Activated T-cell treated with anti-CD3 and anti-CD28 coated beads, Interleukin-2, amount 50 U/mL, for 48 hours (primary cell): ENCODE data around the gene SULT4A1.

Experiments used
- DNase-seq, 2 experiments: peaks; one replicate each; pipeline ENCODE4 v3.0.0-alpha.2; 2020

Gene SULT4A1

DNA sequence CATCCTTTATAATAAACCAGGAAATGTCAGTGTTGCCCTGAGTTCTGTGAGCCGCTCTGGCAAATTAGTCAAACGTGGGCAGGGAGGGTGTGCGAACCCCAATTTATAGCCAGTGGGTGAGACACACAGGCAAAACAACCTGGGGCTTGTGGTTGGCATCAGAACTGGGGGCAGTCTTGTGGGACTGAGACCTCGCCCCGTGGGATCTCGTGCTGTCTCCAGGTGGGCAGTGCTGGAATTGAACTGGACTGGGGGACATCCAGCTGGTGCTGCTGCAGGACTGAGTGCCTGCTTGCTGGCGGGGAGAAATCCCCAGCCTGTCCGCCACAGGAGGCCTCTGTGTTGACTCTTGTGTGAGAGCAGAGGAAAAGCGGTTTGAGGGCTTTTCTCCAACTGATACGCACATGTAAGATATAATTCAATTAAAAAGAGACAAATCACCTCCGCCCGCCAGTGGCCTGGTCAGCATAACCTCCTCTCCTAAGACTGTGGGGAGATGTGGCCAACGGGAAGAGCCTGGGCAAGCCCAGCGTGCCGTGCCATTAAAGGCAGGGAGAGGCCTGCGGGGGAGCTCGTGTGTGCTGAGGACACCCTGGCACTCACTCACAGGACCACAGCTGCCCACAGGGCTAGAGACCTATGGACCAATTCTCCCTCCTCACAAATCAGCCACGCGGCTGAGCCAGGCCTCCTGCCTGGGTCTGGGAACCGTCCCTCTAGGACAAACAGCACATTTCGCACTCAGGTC lies 18.4 kb downstream of the SULT4A1 start:
- DNase-seq, result no peak

DNA sequence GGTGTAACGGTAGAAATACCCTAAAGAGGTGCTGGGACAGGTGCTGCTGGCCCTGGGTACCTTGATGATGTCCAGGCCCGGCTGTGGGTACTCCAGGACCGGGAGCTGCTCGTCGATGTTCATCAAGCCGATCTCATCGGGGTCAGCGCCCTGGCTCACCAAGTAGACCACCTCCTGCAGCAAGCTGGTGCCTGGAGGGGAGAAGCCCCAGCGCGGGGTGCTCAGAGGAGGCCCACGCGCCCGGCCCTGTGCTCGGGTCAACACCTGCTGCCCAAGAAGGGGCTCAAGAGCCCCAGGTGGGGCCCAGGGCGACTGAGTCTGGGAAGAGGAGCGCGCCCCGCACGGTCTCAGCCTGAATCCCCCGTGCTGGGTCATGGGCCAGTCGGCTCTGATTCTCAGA lies 20.6 kb downstream of the SULT4A1 start:
- no peak for DNase-seq

DNA sequence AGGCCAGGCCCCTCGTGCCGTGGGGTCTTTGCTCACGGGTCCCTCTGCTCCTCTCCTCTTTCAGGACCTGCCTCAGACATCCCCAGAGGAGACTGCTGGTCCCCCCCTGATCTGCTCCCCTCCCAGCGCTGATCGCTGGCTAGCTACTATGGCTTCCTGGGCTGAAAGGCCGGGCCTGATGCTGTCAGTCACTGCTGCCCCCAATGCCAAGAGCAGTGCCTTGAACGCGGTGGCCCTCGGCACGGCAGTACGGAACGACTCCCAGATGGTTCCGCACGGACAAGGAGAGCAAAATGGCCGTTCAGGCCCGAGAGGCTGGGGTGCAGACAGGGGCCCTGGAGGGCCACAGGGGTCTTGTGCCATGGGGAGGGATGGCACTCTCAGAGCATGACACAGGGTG lies 21.5 kb downstream of the SULT4A1 start:
- DNase-seq, result no peak

DNA sequence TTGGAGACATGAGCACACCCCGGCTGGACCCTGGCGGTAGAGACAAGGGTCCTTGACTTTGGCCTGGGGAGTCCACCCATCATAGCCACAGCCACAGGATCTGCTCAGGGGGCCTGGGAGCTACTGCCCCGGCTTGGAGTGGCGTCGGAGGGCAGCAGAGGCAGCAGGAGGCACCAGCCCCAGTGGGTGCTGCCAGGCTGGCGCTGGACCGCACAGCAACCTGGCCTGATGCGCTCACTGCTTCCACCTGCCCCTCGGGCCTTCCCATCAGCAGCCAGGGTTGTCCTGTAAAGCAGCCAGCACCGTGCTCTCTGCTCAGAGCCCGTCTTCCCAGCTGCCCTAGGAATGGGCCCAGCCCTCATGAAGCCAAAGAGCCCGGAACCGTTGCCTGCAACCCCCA lies 21.9 kb downstream of the SULT4A1 start:
- DNase-seq, result no peak

DNA sequence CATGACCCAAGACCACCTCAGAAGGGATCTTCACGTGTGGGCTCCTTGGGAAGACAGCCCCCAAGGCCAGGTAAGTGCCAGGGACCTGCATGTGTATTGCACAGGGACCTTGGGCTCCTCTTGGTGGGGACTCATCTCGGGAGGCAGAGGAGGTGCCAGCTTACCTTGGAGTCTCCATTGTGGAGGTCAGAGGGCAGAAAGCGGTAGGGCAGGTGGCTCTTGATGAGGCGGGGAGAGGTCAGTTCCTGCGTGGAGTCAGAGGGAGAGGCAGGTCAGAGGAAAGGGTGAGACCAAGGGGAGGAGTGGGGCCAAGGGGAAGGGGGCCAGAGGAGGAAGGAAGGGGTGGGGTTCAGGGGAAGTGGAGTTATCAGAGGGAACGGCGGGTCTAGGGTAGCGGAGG lies 22.5 kb downstream of the SULT4A1 start:
- no peak for DNase-seq

DNA sequence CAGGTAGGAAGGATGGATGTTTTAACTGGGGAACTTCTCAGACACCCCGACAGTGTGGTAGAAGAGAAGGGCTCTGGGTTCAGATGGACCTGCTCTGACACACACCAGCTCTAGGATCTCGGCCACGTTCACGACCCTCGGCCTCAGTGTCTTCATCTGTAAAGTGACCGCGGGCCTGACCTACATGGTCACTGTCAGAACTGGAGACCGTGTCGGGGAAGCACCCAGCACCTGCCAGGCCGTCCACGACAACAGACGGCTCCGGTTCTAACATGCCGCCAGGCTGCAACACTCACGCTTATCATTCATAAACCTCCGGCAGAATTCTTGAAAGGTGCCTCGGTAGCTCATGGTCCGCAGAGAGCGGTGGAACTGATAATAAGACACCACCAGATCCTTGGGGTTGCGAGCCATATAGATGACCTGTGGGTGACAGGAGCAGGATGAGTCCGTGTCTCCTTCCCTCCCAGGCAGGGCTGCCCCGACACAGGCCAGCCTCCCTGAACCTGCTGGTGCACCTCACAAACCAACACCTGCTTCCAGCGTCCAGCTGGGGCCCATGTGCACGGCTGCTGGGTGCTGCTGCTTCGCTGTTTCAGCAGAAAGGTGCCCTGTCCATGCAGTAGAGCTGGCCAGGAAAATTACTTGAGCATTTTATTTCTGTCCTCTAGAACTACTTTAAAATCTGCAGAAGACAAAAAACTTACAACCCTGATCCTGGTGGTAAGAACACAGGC lies 23.6 kb downstream of the SULT4A1 start:
- DNase-seq, result no peak

DNA sequence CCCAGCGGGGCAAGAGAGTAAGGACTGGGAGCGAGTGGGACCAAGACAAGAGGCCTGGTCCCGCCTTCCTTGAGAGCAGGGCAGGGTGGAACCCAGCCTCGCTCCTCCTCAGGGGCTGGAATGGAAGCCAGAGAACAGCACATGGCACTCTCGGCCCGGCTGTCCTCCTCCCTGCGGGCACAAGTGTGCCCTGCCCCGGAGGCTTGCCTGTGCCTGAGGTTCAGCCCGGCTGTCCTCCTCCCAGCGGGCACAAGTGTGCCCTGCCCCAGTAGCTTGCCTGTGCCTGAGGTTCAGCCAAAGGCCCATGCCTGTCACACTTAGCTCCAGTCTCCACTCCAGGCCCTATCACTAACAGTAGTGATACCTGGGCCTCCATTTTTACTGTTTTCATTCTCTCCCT lies 24.2 kb downstream of the SULT4A1 start:
- DNase-seq, result no peak

DNA sequence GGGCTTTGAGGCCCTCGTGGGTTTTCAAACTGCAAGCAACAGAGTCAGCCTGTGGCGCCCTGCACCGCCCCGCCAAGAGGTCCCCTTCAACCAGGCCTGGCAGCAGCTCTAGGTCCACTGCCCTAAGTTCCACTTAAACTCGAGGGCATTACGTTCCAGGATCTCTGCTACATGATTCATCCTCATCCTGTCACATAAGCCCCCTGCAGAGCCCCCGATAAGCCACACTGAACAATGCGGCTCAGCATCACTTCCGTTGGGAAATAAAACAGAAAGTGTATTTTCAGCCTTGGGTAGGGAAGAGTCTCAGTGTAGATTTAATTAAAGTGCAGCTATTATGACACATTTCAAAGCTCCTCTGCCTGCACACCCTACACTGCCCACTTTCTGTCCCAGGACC lies 24.6 kb downstream of the SULT4A1 start:
- DNase-seq, result no peak

DNA sequence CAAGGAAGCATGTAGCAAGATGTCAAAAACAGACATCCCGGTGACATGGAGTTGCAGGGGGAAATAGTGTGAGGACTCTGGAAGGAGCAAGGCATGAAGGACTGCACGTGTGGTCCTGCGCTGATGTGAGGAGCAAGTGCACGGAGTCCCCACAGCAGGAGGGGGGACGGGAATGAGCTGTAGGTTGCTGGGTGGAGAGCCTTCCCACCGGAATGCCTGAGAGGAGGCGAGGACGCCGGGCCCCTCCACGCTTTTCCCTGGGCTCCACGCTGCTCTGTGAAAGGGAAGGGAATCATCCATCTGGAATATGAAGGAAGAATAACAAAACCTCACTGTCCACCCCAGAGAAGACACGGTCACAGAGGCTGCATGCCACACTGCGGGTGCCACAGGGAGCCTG lies 26.6 kb downstream of the SULT4A1 start:
- DNase-seq, result no peak

DNA sequence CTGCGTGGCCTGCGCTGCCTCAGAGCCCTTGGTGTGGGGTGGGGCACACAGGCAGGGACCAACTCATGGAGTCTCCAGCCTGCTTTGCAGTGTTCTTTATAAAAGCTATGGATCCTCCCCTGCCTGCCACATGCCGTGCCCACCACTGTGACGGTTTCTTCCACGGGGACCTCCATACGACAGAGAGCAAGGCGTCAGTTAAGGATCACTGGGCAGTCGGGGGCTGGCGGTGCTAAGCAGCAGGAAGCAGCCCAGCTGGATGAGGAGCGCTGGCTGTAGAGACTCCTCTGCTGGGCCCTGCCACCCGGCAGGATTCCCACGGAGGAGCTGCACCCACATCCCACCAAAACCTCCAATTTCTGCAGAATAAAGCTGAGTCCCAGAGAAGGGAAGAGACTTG lies 27.1 kb downstream of the SULT4A1 start:
- no peak for DNase-seq

DNA sequence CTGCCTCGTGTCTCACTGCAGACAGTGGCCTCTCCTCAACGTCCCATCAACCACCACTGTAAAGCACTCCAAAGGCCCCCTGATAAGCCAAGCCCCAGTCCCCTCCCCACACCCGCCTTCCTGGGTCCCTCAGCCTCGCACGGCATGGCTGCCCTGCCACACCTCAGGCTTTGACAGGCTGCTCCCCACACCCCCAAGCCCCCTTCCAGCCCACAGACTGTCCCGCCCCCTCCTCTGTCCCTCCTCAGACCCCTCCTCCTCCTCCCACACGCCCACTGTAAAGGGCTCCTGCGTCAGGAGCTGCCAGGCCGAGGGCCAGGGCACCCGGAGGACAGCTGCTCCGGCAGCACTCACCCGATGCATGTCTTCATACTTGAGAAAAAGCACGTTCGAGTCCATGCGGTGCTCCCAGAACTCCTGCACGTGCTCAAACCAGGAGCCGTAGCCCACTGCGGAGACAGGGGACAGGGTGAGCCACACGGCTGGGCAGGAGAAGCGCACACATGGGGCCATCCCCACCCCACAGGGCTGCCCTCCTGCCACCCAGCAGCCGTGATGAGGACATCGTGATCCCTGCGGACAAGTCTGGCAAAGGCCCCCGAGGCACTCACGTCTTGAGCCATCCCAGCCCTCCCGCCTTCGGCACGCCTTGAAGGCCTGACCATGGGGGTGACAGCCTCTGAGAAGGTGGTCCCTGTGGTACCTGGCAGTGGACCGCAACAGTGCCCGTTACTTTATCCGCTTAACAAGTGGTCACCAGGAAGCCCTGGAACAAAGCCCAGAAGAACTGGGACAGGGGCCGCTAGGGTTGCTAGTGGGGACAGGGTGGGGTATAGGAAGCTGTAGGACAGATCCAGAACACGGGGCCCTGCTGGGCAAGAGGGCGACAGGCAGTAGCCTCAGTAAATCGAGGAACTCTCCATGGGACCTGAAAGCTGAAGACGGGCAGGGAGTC lies 28.8 kb downstream of the SULT4A1 start:
- no peak for DNase-seq

DNA sequence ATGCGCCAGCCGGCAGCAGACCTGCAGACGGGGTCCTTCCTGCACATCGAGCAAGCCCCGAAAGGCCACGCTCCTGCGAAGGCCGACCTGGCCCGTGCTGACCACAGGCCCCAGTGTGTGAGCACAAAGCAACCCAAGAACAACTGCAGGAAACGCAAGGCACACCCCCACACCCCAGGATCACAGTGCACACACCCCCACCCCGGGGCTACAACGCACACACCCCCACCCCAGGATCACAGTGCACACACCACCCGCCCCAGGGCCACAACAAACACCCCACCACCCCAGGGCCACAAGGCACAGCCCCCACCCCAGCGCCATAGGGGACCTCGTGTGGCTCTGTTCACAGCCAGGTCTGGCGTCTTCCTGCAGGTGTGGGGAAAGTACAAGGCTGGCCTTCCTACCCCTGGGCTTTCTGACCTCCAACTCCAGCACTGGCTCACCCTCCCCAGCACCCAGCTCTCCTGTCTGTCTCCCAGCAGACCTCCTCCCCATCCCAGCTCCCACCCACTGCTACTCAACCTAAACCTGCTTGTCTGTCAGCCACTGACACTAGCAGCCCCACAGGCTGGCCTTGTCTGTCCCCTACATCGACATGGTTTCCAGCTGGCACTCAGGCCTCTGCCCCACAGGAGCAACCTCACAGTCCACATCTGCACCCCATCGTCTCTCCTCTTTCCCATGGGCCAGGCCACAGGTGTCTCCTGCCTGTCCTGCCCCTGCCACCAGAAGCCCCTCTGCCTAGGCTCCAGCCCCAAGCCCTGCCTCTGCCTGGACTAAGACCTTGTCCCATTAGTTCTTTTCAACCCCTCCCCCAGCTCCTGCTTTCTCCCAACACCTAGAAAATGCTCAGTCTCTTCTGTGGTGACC lies 29.7 kb downstream of the SULT4A1 start:
- DNase-seq, result no peak

DNA sequence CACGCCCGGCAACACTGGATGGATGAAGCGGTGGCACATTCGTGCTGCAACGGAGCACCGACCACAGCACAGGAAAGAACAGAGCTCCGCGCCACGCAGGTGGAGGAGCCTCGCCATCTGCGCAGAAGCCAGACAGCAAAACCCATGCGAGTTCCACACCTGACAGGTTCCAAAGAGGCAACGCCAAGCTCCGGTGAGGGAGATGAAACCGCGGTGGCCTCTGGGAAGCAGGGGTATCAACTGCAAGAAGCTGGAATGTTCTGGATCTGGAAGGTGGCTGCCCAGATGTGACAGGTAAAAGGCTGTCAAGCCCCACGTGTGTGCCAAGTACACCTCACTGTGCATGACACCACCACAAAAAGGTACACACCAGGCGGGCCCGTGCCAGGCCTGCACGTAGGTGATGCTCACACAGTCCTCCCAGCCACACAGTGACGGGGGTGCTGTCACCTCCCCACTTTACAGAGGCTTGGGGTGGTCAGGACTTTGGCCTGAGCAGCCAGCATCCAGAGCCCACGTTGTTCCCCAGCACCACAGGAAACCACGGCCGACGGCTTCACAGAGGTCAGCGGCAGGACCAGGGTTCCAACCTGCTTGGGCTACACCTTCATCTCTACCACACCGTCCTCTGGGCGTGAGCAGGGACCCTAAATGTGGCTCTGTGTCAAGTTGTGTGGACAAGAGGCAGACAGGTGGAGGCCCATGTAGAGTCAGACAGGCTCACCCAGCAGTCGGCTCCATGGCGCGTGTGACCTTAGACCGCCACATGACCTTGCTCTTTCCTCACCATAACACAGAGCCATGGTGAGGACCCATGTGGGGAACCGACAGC lies 30.5 kb downstream of the SULT4A1 start:
- no peak for DNase-seq

DNA sequence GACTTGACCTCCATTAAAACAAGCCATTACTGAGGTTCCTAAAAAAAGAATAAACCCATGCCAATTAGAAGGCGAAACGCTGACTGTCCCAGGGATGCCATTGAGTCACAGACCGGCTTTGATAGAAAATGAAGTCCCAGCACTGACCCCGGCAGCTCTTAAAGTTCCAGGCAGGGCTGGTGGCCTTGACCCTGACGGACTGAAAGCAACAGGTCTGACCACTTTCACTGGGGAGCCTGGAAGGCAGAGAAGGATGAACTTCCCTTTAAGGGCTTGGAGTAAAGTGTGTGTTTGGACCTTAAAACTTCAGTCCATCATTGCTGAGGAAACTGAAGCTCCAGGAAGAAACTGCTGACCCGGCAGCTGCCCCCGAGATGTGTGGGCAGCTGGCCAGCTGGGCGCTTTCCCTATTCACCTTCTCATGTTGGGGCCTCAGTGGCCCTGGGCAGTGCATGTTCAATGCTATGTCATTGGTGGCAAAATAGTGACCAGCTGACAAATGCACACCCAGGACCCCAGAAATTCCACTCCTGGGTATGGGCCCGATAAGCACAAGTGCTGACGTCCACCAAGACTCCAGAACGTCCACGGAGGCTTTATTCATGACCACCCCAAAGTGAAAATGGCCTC lies 31.3 kb downstream of the SULT4A1 start:
- DNase-seq, result no peak

DNA sequence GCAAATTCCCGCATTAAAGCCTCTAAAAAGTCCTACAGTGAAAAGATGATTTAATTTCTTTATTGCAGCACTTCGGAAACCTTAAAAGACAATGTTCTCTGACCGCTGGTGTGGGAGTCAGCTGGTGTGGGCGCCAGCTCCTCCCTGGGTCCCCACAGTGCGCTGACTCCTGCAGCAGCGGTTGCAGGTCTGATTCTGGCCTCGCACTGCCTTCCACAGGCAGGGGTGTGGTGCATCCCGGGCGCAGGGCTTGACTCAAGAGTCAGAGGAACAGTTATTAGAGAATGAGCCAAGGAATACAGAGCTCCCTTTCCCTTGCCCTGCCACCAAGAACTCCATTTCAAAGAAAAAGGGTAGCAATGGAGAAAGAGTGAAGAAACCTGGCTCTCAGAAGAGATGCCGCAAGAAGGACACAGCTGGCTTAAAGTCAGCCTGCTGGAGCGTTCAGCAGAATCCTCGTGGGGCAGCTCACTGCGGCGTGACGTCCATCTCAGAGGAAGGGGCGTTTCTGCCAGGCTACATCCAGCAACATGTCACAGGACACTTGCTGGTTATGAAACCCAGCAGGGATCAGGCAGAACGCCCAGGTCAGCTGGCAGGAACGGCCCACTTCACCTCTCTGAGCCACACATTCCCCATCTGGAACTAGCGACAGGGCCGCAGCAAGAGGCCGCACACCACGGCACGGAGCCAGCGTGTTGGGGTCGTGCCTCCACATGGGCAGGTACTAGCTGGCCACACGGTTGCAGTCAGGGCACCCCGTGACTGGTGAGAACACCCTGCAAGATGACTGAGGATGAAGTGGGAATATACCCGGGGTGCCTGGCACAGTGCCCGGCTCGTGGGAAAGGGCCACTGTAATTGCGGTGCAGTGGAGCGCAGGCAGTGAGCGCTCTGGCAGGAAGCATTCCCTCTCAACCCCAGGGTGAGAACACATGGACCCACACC lies 32.1 kb downstream of the SULT4A1 start:
- no peak for DNase-seq

DNA sequence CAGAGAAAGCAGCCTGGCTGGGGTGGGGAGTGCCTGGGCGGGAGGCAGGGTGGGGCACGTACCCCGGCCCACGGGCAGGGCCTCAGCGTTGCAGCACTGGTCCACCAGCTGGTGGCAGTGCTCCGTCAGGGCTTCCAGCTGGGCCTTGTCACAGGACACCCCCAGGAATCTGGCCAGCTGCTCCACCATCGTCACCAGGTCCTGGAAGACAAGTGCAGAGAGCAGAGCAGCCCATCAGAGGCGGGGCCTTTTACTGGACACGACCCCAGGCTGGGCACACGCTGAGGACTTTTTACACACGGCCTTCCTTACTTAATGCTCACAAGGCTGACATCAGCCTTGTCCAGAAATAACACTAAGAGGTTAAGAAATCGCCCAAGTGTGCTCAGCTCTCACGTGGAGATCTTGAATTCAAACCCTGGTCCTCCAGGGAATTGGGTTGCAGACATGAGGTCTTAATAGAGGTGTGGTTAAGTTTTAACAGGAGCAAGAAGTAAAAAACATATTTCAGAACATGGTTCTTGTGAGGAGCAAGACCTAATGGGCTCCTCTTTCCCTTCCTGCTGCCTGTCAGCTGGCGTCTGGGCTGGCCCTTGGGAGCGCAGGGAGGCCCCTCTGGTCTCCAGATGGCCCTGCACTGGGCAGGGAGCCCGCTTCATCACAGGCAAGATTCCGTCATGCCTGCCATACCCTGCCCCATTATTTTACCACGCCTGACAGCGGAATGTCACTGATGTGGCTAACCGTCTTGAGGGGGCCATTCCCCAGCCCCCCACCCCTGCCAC lies 33.1 kb downstream of the SULT4A1 start:
- DNase-seq, result no peak

DNA sequence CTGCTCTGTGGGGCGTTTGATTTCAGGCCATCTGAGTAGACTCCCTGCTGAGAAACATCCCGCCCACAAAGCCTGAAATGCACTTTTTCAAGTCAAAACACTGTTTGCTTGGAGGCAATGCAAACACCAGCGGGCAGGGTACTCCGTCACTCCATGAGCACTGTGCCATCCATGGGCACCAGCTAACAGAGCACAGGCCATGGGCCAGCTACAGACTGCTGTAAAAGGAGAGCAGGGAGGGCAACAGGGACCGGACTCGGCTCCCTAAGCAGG lies 33.7 kb downstream of the SULT4A1 start:
- no peak for DNase-seq

DNA sequence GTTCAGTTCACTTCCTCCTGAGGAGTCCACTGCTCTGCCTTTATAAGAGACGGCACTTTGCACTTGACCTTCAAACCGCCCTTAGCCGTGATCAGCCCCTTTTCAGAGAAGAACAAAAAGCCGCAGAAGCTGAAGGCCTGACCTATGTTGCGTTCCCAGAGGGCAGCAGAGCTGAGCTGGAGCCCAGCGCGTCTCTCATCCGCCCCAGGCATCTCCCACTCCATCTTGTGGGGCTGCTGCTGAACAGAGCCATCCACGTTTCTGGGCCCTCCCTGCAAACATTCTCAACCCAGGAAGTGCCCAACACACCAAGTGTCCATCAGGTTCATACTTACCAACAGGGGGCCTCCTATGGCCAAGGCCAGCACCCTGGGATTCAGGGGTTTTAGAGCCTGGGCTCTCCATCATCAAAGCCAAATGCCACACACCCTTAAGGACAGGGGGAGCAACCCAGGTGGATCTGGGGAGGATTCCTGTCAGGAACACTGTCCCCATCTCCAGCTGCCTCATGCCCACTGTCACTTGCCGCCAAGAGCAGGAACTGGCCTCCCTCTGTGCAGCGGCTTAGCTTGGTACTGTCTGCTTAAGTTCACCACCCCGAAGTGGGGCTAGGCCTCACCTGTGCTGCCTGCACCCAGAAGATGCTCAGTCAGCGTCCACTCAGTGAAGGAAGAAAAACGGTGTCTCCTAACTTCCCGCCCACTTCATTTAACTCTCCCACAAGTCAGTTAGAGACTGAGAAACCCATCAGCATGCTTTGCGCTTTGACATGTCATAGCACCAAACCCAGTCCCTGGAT lies 34.2 kb downstream of the SULT4A1 start:
- no peak for DNase-seq
